ENCODE measurements around the gene RUNX2.

GRCh38 chr6:45377554-45378333 lies 49.6 kb downstream of the RUNX2 start, which contains the start of gene SUPT3H:
- TF ChIP-seq, protein P1, sequence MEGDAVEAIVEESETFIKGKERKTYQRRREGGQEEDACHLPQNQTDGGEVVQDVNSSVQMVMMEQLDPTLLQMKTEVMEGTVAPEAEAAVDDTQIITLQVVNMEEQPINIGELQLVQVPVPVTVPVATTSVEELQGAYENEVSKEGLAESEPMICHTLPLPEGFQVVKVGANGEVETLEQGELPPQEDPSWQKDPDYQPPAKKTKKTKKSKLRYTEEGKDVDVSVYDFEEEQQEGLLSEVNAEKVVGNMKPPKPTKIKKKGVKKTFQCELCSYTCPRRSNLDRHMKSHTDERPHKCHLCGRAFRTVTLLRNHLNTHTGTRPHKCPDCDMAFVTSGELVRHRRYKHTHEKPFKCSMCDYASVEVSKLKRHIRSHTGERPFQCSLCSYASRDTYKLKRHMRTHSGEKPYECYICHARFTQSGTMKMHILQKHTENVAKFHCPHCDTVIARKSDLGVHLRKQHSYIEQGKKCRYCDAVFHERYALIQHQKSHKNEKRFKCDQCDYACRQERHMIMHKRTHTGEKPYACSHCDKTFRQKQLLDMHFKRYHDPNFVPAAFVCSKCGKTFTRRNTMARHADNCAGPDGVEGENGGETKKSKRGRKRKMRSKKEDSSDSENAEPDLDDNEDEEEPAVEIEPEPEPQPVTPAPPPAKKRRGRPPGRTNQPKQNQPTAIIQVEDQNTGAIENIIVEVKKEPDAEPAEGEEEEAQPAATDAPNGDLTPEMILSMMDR (IDR thresholded peaks at IDR 0.05): no peak
- no peak for TF ChIP-seq EZH2 (IDR thresholded peaks at IDR 0.05; ENCODE audit: borderline replicate concordance, insufficient read depth, low read depth, low read length, poor library complexity, severe bottlenecking)
